Endothelial cell of umbilical vein (primary cell): ENCODE results near the gene CELF2. TPM values are rescaled to one million over a fixed set of nuclear protein-coding genes. Genes with fewer than 3 reads are reported as not detected.

ENCODE experiments used
- BruUV-seq: library from RNA; stranded (reverse); fragments of 400-500 nt; replicated peaks from 2 replicates; lab custom pipeline; 2021; lab: Mats Ljungman, UMichigan
- CTCF ChIA-PET: fragments of 300-600, 350-600 bp; sonication (Branson Sonifier 250); formaldehyde crosslinking; loops from one replicate; lab custom pipeline; 2021; ENCODE audit warnings: antibody characterized with exemption, inconsistent platforms; lab: Charles Lee
- POLR2A ChIA-PET: fragments of 300-600, 350-600 bp; sonication (Branson Sonifier 250); formaldehyde crosslinking; loops from one replicate; lab custom pipeline; 2021; ENCODE audit warnings: antibody characterized with exemption, inconsistent platforms; lab: Charles Lee
- DNase-seq: peaks from one replicate; pipeline ENCODE4 v3.0.0-alpha.2; 2011; ENCODE audit warnings: low read depth, low spot score
- FAIRE-seq: peaks from 2 replicates; lab custom pipeline; 2011; peaks lifted over from hg19 to GRCh38; lab: Jason Lieb, UNC
- H2AFZ ChIP-seq: 2 replicates; pipeline ENCODE4 v1.6.0; 2012; ENCODE audit warnings: low read depth, low read length, control low read depth, inconsistent platforms
- H3K27ac ChIP-seq: 2 replicates; pipeline ENCODE4 v1.5.1; 2011; ENCODE audit warnings: low read depth, mild to moderate bottlenecking, control low read depth, low read length, moderate library complexity; ENCODE audit not compliant: insufficient read depth
- H3K27me3 ChIP-seq, 2 experiments: 2 replicates each; pipeline versions ENCODE4 v1.6.0 to v1.6.1; 2011; ENCODE audit warnings: low read length in 2 of 2, mixed read lengths in 1 of 2; ENCODE audit not compliant: control insufficient read depth in 2 of 2, insufficient read depth in 2 of 2
- H3K36me3 ChIP-seq, 2 experiments: 2 replicates in 1 of 2; 3 replicates in 1 of 2; pipeline ENCODE4 v1.5.1; 2011; ENCODE audit warnings: low read length in 2 of 2, mild to moderate bottlenecking in 1 of 2, moderate library complexity in 1 of 2; ENCODE audit not compliant: control insufficient read depth in 2 of 2, insufficient read depth in 2 of 2; ENCODE audit errors: extremely low read depth in 1 of 2
- H3K4me1 ChIP-seq: 3 replicates; pipeline ENCODE4 v1.5.1; 2011; ENCODE audit warnings: mild to moderate bottlenecking, low read length; ENCODE audit not compliant: control insufficient read depth, insufficient read depth; ENCODE audit errors: extremely low read depth
- H3K4me2 ChIP-seq: 2 replicates; pipeline ENCODE4 v1.6.1; 2011; ENCODE audit warnings: low read length, control low read depth, mixed read lengths; ENCODE audit not compliant: insufficient read depth
- H3K4me3 ChIP-seq, 3 experiments: fragments of 200-600 bp in 1 of 3; sonication (generic), shearing (Covaris generic) in 1 of 3; replicated peaks in 1 of 3; 2 replicates each; pipeline ENCODE4 v1.5.1; 2011 to 2016; ENCODE audit warnings: control low read depth in 3 of 3, low read length in 3 of 3, mild to moderate bottlenecking in 2 of 3, inconsistent platforms in 1 of 3, low read depth in 1 of 3, moderate library complexity in 1 of 3; ENCODE audit not compliant: insufficient read depth in 1 of 3
- H3K79me2 ChIP-seq: 2 replicates; pipeline ENCODE4 v1.6.0; 2012; ENCODE audit warnings: low read length, inconsistent platforms; ENCODE audit not compliant: control insufficient read depth, insufficient read depth
- H3K9ac ChIP-seq: replicated peaks from 2 replicates; pipeline ENCODE3; 2011; ENCODE audit warnings: low read length, control low read depth; ENCODE audit not compliant: insufficient read depth; ENCODE audit errors: extremely low read depth
- H3K9me1 ChIP-seq: replicated peaks from 3 replicates; pipeline ENCODE4 v1.6.0; 2011; ENCODE audit warnings: mild to moderate bottlenecking, low read length; ENCODE audit not compliant: control insufficient read depth, insufficient read depth; ENCODE audit errors: extremely low read depth
- H3K9me3 ChIP-seq: replicated peaks from 2 replicates; pipeline ENCODE4 v1.5.1; 2012; ENCODE audit warnings: low read length, inconsistent platforms; ENCODE audit not compliant: control insufficient read depth, insufficient read depth
- H4K20me1 ChIP-seq: replicated peaks from 2 replicates; pipeline ENCODE3; 2011; ENCODE audit warnings: mild to moderate bottlenecking, low read length; ENCODE audit not compliant: control insufficient read depth, insufficient read depth; ENCODE audit errors: extremely low read depth
- EZH2 ChIP-seq: IDR thresholded peaks from 2 replicates; pipeline ENCODE4 v1.6.1; 2012; ENCODE audit warnings: borderline replicate concordance, low read depth, mild to moderate bottlenecking, moderate library complexity, low read length, inconsistent platforms; ENCODE audit not compliant: severe bottlenecking
- FOS ChIP-seq: IDR thresholded peaks from 2 replicates; pipeline ENCODE4 v1.6.1; 2011; ENCODE audit warnings: mild to moderate bottlenecking, low read length, moderate library complexity, borderline replicate concordance; ENCODE audit not compliant: insufficient read depth
- GATA2 ChIP-seq: IDR thresholded peaks from 2 replicates; pipeline ENCODE4 v1.7.0; 2011; ENCODE audit warnings: low read depth, mild to moderate bottlenecking, moderate library complexity, mixed read lengths, low read length; ENCODE audit not compliant: insufficient read length, insufficient read depth
- JUN ChIP-seq: IDR thresholded peaks from 2 replicates; pipeline ENCODE4 v1.6.1; 2011; ENCODE audit warnings: borderline replicate concordance, low read depth; ENCODE audit not compliant: insufficient read length, insufficient read depth
- MYC ChIP-seq: IDR thresholded peaks from one replicate; pipeline ENCODE4 v1.6.1; 2011; ENCODE audit warnings: mild to moderate bottlenecking, low read depth, low read length
- POLR2A ChIP-seq: IDR thresholded peaks from 2 replicates; pipeline ENCODE4 v1.6.1; 2012; ENCODE audit warnings: low read depth, mild to moderate bottlenecking, control low read depth, low read length
- POLR2AphosphoS5 ChIP-seq: IDR thresholded peaks from 2 replicates; pipeline ENCODE4 v1.6.1; 2012; ENCODE audit warnings: low read depth, mild to moderate bottlenecking, control low read depth, low read length, moderate library complexity; ENCODE audit not compliant: insufficient read depth
- dilution Hi-C: fragments of 300-500 bp; cut with MboI; formaldehyde crosslinking; loops from one replicate; pipeline ENCODE4 v1.15.0; 2019; ENCODE audit warnings: low sequenced_read_pairs; ENCODE audit not compliant: extremely low pct_ligation_motif_present
- intact Hi-C: fragments of 100-400 bp; cut with micrococcal nuclease; formaldehyde crosslinking; loops from one replicate; pipeline ENCODE4 v1.10.0; 2022
- polyA plus RNA-seq, 4 experiments: library from polyadenylated mRNA; depleted of rRNA in 3 of 4; stranded (reverse) in 3 of 4; unstranded in 1 of 4; fragments of >200 nt; gene quantifications; 2 replicates each; pipeline versions ENCODE4 v1.2.1 to v1.2.3, GENCODE V29; 2011 to 2012; ENCODE audit warnings: missing spikeins in 1 of 4
- total RNA-seq: library from RNA; stranded (reverse); gene quantifications from 2 replicates; pipeline ENCODE4 v1.2.3, GENCODE V29; 2021
- TF ChIP-seq, protein P1 (sequence below): IDR thresholded peaks from 2 replicates; pipeline ENCODE4 v1.6.1; 2011; ENCODE audit not compliant: insufficient read depth, insufficient read length
- TF ChIP-seq, protein P2 (sequence below), 2 donors: IDR thresholded peaks; 1 replicate in 1 of 2; 2 replicates in 1 of 2; pipeline ENCODE4 v1.5.1; 2011; ENCODE audit warnings: low read length in 2 of 2, mild to moderate bottlenecking in 2 of 2, moderate library complexity in 2 of 2, control low read depth in 1 of 2, inconsistent platforms in 1 of 2, low read depth in 1 of 2; ENCODE audit not compliant: insufficient read depth in 1 of 2; ENCODE audit errors: extremely low read depth in 1 of 2

The CELF2 gene
- total and polyA plus RNA-seq, 2 donors (not counting 3 experiments of a cell fraction or from before 2014, with no cell fraction given), result 21.6 to 42.6 TPM

- Histone ChIP-seq H3K27me3 (no peaks in the 10 kb centered on the region), H3K4me2 (no peak overlapping the region), H3K9ac (no peak overlapping the region), H3K4me1 (no peaks in the 10 kb centered on the region), H3K27ac (no peak overlapping the region), H4K20me1 (no peaks in the 10 kb centered on the region), H3K9me1 (no peaks in the 10 kb centered on the region), H3K79me2 (no peaks in the 10 kb centered on the region), H3K9me3 (no peaks in the 10 kb centered on the region), H3K36me3 (no peaks in the 10 kb centered on the region), H3K4me3 (no peak overlapping the region), H2AFZ (no peak overlapping the region)
- FAIRE-seq (no peak), DNase-seq (no peak)
- POLR2A ChIA-PET, result no interaction called here
- TF ChIP-seq, protein P1, sequence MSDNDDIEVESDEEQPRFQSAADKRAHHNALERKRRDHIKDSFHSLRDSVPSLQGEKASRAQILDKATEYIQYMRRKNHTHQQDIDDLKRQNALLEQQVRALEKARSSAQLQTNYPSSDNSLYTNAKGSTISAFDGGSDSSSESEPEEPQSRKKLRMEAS, result no peak
- TF ChIP-seq JUN (no peak), FOS (no peak), POLR2A (no peak), GATA2 (no peak), MYC (no peak), POLR2AphosphoS5 (no peak), EZH2 (no peak)
- TF ChIP-seq, protein P2, sequence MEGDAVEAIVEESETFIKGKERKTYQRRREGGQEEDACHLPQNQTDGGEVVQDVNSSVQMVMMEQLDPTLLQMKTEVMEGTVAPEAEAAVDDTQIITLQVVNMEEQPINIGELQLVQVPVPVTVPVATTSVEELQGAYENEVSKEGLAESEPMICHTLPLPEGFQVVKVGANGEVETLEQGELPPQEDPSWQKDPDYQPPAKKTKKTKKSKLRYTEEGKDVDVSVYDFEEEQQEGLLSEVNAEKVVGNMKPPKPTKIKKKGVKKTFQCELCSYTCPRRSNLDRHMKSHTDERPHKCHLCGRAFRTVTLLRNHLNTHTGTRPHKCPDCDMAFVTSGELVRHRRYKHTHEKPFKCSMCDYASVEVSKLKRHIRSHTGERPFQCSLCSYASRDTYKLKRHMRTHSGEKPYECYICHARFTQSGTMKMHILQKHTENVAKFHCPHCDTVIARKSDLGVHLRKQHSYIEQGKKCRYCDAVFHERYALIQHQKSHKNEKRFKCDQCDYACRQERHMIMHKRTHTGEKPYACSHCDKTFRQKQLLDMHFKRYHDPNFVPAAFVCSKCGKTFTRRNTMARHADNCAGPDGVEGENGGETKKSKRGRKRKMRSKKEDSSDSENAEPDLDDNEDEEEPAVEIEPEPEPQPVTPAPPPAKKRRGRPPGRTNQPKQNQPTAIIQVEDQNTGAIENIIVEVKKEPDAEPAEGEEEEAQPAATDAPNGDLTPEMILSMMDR (IDR thresholded peaks at IDR 0.05; ENCODE audit: extremely low read depth in 1 of 2, insufficient read depth in 1 of 2, low read depth in 1 of 2, low read length in 2 of 2), result no peak
- intact Hi-C loops (no loop called here), dilution Hi-C loops (no loop called here)
- CTCF ChIA-PET, result no interaction called here
- no TSS peak for BruUV-seq
Measured at GRCh38 chr10:11219431-11219830, 201.8 kb downstream of the CELF2 start.
